Testis (tissue), 3 donors: Measurements from ENCODE around the gene ZNF845. TPM values are rescaled to one million over a fixed set of nuclear protein-coding genes. Genes with fewer than 3 reads are reported as not detected.
"Not testable (repeated sequence)": the region's sequence is repeated elsewhere in the genome, so short reads cannot be mapped to it uniquely, and the experiment has no call there.

Experiments
- DNase-seq: peaks from one replicate; pipeline ENCODE4 v3.0.0-alpha.2; 2019
- H3K27ac ChIP-seq, 2 donors: fragments of 200-600 bp; sonication (generic); one replicate each; pipeline ENCODE4 v1.5.1; 2019
- H3K27me3 ChIP-seq: fragments of 200-600 bp; sonication (generic); one replicate; pipeline ENCODE4 v1.5.1; 2019
- H3K36me3 ChIP-seq: fragments of 200-600 bp; sonication (generic); one replicate; pipeline ENCODE4 v1.5.1; 2017; ENCODE audit warnings: low read depth; ENCODE audit errors: missing control alignments
- H3K4me1 ChIP-seq: fragments of 200-600 bp; sonication (generic); one replicate; pipeline ENCODE4 v1.5.1; 2019
- H3K4me3 ChIP-seq, 2 donors: fragments of 200-600 bp; sonication (generic); one replicate each; pipeline ENCODE4 v1.5.1; 2017 to 2019
- H3K9me3 ChIP-seq: fragments of 200-600 bp; sonication (generic); one replicate; pipeline ENCODE4 v1.5.1; 2017
- POLR2A ChIP-seq: fragments of 450-650 bp; IDR thresholded peaks from one replicate; pipeline ENCODE4 v1.6.1; 2017; ENCODE audit warnings: antibody characterized with exemption, mild to moderate bottlenecking, moderate library complexity
- WGBS, 2 donors: methylation state at CpG; one replicate each; pipeline ENCODE4 v1.1.5; 2018; 5-methylcytosine and 5-hydroxymethylcytosine counted together
- intact Hi-C: fragments of 100-400 bp; cut with DNase I; formaldehyde crosslinking; loops from one replicate; pipeline ENCODE4 v1.15.1; 2023; ENCODE audit warnings: low total_unique reads
- polyA plus RNA-seq: library from polyadenylated mRNA; stranded (reverse); fragments of 350-450 nt; fragmentation: Illumina TruSeq; extraction: RNeasy Lipid Tissue Mini Kit (QIAGEN cat#74804); gene quantifications from one replicate; pipeline ENCODE4 v1.2.3, GENCODE V29; 2014; ENCODE audit warnings: low read depth, low replicate concordance; ENCODE audit not compliant: insufficient read depth
- total RNA-seq, 2 donors: library from RNA; depleted of rRNA; stranded (reverse); fragments of >200 nt; gene quantifications; one replicate each; pipeline ENCODE4 v1.2.3, GENCODE V29; 2016
- TF ChIP-seq, protein P1 (sequence below), 3 experiments: fragments of 450-650 bp in 2 of 3; fragments of 200-600 bp in 1 of 3; sonication (generic) in 1 of 3; IDR thresholded peaks; one replicate each; pipeline ENCODE4 v1.5.1; 2016 to 2019; ENCODE audit warnings: antibody characterized with exemption in 3 of 3, mild to moderate bottlenecking in 2 of 3, moderate library complexity in 1 of 3

The ZNF845 gene
- total and polyA plus RNA-seq, 3 donors from 2014 or later, result 2.1 to 6.6 (median 6.5) TPM

DNA sequence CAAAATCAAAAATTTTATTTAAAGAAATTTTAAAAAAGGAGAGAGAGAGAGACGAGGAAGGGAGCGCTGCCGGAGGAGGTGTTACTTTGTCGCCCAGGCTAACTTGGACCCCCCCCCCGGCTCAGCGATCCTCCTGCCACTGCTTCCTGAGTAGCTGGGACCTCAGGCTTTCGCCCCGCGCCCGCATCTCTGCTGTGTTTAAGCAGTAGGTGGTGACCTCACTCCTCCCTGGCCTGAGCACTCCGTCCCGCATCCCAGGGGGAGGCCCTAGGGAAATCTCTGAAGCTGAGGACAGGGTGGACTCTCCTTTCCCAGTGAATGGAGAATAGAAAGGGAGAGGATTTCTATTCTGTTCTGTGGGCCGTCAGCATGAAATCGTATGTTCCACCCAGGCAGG lies 485 bp upstream of the ZNF845 start:
- Histone ChIP-seq H3K36me3 (no peaks in the 10 kb centered on the region), H3K4me1 (no peaks in the 10 kb centered on the region), H3K4me3 (peak overlapping the region; percentile 73 to 76), H3K27me3 (no peaks in the 10 kb centered on the region), H3K27ac (peak overlapping the region in 1 of 2 donors; percentile 74), H3K9me3 (no peaks in the 10 kb centered on the region)
- intact Hi-C loops, result no loop called here
- WGBS, 2 donors, result 0 to 1% methylated on average over 14 of the region's 14 CpGs
- TF ChIP-seq, protein P1, sequence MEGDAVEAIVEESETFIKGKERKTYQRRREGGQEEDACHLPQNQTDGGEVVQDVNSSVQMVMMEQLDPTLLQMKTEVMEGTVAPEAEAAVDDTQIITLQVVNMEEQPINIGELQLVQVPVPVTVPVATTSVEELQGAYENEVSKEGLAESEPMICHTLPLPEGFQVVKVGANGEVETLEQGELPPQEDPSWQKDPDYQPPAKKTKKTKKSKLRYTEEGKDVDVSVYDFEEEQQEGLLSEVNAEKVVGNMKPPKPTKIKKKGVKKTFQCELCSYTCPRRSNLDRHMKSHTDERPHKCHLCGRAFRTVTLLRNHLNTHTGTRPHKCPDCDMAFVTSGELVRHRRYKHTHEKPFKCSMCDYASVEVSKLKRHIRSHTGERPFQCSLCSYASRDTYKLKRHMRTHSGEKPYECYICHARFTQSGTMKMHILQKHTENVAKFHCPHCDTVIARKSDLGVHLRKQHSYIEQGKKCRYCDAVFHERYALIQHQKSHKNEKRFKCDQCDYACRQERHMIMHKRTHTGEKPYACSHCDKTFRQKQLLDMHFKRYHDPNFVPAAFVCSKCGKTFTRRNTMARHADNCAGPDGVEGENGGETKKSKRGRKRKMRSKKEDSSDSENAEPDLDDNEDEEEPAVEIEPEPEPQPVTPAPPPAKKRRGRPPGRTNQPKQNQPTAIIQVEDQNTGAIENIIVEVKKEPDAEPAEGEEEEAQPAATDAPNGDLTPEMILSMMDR (IDR thresholded peaks at IDR 0.05), result no peak
- TF ChIP-seq POLR2A, result no peak
- DNase-seq, result peak; percentile 50

DNA sequence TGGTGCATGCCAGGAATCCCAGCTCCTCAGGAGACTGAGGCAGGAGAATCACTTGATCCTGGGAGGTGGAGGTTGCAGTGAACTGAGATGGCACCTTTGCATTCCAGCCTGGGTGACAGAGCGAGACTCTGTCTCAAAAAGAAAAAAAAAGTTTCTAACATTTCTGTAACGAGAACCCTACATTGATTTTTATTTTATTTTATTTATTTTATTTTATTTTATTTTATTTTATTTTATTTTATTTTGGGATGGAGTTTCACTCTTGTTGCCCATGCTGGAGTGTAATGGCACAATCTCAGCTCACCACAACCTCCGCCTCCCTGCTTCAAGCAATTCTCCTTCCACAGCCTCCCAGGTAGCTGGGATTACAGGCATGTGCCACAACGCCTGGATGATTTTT lies 10.9 kb downstream of the ZNF845 start:
- H3K27ac ChIP-seq, H3K9me3 ChIP-seq, H3K4me1 ChIP-seq, H3K4me3 ChIP-seq, H3K27me3 ChIP-seq, intact Hi-C loops, H3K36me3 ChIP-seq, DNase-seq: not testable (repeated sequence)
- 94 to 95% methylated on average over 4 of the region's 4 CpGs for WGBS, 2 donors

DNA sequence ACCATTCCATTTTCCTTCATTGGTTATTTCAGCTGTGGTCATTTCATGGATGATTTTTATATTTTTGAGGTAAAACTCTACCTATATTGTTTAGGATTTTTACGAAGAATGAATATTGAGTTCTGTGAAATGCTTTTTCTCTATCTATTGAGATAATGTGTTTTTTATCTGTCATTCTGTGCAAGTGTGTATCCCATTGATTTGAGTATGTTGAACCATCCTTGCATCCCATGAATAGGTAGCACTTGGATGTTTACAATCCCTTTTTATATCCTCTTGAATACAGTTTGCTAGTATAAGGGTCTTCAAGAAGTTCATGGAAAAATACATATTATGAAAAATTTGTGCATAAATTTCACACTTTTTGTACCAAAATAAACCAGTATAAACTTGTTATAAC lies 22.2 kb downstream of the ZNF845 start:
- TF ChIP-seq POLR2A, result no peak
- TF ChIP-seq, protein P1 (IDR thresholded peaks at IDR 0.05), result no peak
- no peak for DNase-seq
- Histone ChIP-seq H3K27ac (no peak overlapping the region), H3K4me3 (no peak overlapping the region), H3K27me3 (no peaks in the 10 kb centered on the region), H3K4me1 (no peaks in the 10 kb centered on the region), H3K36me3 (no peaks in the 10 kb centered on the region), H3K9me3 (no peaks in the 10 kb centered on the region)
- 95 to 97% methylated on average over 1 of the region's 1 CpG for WGBS, 2 donors
- intact Hi-C loops, result no loop called here

DNA sequence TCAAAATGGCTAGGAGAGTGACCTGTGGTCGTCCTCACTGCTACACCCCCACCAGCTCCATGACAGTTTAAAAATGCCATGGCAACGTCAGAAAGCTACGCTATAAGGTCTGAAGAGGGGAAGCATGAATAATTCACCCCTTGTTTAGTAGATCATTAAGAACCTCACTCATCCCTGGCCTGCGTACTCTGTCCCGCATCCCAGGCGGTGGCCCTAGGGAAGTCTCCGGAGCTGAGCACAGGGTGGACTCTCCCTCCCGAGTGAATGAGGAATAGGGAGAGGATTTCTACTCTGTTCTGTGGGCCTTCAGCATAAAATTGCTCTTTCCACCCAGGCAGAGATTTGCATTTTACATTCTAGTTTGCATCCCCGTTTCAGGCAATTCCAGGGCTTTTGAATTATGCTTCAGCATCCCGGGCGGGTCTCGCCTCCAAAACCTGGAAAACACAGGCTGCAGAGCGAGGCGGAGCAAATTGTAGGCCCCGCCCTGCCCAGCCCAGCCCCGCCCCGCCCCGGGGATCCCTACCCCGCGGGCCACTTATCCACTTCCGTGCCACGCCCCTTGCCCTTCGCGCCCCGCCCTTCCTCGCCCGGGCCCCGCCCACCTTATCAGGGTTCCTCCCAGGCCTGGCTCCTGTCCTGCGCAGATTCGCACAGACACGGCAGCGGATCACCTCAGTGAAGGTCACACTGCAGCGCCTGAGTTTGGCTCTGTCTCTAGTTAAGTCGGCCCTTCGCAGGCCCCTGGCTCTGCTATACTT lies 24.5 kb downstream of the ZNF845 start:
- Histone ChIP-seq H3K4me3 (peak overlapping the region in 1 of 2 donors; percentile 20), H3K4me1 (no peaks in the 10 kb centered on the region), H3K9me3 (no peaks in the 10 kb centered on the region), H3K36me3 (no peaks in the 10 kb centered on the region), H3K27me3 (no peaks in the 10 kb centered on the region), H3K27ac (no peak overlapping the region)
- intact Hi-C loops, result no loop called here
- WGBS, 2 donors, result 52 to 55% methylated on average over 21 to 35 of the region's 35 CpGs
- DNase-seq, result peak; percentile 72
- TF ChIP-seq, protein P1 (IDR thresholded peaks at IDR 0.05), result no peak

DNA sequence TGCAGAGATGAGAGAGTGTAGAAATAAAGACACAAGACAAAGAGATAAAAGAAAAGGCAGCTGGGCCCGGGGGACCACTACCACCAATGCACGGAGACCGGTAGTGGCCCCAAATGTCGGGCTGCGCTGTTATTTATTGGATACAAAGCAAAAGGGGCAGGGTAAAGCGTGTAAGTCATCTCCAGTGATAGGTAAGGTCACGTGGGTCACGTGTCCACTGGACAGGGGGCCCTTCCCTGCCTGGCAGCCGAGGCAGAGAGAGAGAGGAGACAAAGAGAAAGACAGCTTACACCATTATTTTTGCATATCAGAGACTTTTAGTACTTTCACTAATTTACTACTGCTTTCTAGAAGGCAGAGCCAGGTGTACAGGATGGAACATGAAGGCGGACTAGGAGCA lies 26.5 kb downstream of the ZNF845 start:
- H3K4me3 ChIP-seq, H3K36me3 ChIP-seq, DNase-seq, intact Hi-C loops, H3K4me1 ChIP-seq, H3K9me3 ChIP-seq, H3K27me3 ChIP-seq, H3K27ac ChIP-seq: not testable (repeated sequence)
- WGBS, 2 donors, result 88 to 92% methylated on average over 10 of the region's 10 CpGs
